HS-27A (cell line): Measurements from ENCODE around the gene ZSCAN5A.
"Not testable (repeated sequence)": the region's sequence is repeated elsewhere in the genome, so short reads cannot be mapped to it uniquely, and the experiment has no call there.

Experiments
- DNase-seq: peaks from one replicate; pipeline ENCODE4 v3.0.0-alpha.2; 2012; ENCODE audit warnings: low read depth, missing footprints

ZSCAN5A gene

GRCh38 chr19:56314018-56314380, 640 bp downstream of the ZSCAN5A start:
- DNase-seq, result no peak

GRCh38 chr19:56312787-56313657, 1.6 kb downstream of the ZSCAN5A start:
- DNase-seq, result no peak

GRCh38 chr19:56312342-56312741, 2.3 kb downstream of the ZSCAN5A start:
- DNase-seq, result no peak

DNA sequence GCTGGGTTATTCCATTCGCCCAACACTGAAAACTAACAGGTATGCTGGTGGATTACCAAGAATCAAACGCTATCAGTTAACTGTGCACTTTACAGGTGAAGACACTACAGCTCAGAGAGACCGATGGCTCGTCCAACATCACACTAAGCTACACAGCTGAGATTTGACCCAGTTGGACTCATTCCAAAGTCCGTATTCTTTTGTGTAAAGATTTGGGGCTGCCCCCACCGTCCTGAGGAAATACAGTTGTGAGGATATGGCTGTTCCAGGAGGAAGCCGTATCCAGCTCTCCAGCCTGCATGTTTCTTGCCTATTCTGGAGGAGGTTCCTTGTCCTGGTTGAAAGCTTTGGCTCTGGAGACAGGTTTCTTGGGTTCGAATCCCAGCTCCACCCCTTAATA, 4.2 kb downstream of the ZSCAN5A start:
- no peak for DNase-seq

- DNase-seq, result peak; percentile 17
Measured at GRCh38 chr19:56309511-56310185, 5.0 kb downstream of the ZSCAN5A start.

- DNase-seq, result no peak
Measured at GRCh38 chr19:56308792-56309191, 5.8 kb downstream of the ZSCAN5A start.

- not testable (repeated sequence) for DNase-seq
Measured at GRCh38 chr19:56307062-56307461, 7.6 kb downstream of the ZSCAN5A start.

DNA sequence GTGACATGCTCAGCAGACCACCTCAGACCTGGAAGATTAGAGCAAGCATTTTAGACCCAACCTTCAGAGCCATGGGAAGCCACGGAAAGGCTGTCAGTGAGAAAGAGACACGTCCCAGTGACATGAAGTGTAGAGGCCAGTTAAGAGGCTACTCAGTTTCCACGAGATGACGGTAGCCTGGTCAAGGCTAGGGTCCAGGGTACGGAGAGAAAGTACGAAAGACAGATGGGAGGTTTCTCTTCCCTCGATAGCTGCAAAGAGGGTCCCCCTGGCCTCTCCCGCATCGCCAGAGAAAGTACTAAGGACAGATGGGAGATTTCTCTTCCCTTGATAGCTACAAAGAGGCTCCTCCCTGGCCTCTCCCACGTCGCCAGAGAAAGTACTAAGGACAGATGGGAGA, 8.6 kb downstream of the ZSCAN5A start:
- no peak for DNase-seq

- DNase-seq, result no peak
Measured at GRCh38 chr19:56304243-56304642, 10.4 kb downstream of the ZSCAN5A start.

DNA sequence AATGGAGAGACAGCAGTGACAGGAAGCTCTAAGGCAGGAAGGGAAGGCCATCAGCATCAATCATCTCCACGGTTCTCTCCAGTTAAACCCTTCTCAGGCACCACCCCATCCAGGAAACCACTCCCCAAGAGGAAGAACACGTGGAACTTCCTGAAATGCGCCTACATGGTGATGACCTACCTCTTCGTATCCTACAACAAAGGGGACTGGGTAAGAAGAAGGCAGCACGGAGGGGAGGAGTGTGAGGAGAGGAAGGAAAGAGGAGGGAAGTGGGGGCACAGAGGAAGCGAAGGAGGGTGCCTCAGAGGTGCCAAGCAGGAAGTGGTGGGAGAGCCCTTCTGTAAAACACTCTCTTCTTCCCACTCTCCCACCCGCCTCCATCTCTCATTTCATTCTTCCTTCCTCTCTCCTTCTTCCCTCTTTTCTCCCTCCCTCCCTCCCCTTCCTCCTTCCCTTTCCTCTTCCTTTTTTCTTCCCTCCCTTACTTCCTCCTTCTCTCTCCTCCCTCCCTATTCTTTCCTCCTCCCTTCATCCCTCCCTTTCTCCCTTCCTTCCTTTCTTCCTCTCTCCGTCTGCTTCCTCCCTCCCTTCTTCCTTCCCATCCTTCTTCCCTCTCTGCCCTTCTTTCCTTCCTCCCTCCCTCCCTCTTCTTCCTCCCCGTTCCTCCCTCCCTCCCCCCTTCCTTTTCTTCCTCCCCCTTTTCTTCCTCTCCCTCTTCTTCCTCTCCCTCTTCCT, 12.6 kb downstream of the ZSCAN5A start:
- no peak for DNase-seq

GRCh38 chr19:56301155-56301554, 13.5 kb downstream of the ZSCAN5A start:
- DNase-seq, result no peak

GRCh38 chr19:56299688-56300087, 15.0 kb downstream of the ZSCAN5A start:
- DNase-seq, result no peak

DNA sequence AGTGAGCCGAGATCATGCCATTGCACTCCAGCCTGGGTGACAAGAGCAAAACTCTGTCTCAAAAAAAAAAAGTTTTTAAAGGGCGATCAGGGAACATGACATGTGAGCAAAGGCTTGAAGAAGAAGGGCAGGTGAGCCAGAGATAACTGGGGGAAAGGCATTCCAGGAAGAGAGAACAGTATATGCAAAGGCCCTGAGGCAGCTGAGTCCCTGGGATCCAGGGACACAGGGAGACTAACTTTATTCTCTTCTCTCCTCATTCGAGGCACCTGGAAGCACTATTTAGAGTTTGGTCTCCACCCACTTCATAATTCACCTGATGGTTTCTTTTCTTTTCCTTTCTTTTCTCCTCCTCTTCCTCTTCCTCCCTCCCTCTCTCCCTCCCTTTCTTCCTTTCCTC, 17.6 kb downstream of the ZSCAN5A start:
- no peak for DNase-seq

DNA sequence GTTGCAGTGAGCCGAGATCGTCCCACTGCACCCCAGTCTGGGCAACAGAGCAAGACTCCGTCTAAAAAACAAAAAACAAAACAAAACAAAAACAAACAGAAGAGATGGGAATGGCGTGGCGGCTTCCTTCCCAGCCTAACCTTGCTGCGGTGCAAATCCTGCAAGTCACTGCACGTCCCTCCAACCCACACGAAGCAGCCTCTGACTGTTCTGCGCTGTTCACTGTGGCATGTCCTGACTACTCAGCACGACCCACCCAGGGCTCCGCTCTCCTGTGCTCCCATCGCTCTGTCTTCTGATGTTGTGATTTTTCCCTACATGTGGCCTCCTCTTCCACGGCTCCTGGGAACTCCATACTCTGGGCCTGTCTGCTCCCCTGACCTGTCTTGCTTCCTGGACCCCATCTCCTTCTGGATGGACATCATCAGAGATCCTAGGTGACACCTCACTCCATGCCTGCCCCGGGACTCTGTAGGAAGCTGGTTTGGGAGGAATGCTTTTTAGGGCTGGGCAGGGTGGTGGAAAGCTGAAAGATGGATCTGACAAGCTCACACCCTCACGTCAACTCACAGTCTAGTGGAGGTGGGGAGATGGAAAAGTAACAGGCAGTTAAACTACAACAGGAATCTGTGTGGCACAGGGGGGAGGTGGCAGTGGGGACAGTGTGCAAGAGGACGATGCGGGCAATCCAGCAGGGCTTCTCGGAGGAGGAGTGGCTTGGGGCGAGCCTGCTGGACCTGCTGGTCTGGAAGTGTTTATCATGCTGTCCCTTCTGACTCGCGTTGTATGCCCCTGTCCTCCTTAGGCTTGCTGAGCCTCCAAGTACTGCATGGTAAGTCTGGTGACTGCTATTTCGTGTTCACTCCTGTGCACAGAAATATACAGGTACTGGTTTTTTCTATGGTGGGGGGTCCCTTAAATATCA, 18.8 kb downstream of the ZSCAN5A start:
- DNase-seq, result no peak

- no peak for DNase-seq
Measured at GRCh38 chr19:56294549-56294948, 20.1 kb downstream of the ZSCAN5A start.

GRCh38 chr19:56291867-56292266, 22.8 kb downstream of the ZSCAN5A start:
- no peak for DNase-seq

DNA sequence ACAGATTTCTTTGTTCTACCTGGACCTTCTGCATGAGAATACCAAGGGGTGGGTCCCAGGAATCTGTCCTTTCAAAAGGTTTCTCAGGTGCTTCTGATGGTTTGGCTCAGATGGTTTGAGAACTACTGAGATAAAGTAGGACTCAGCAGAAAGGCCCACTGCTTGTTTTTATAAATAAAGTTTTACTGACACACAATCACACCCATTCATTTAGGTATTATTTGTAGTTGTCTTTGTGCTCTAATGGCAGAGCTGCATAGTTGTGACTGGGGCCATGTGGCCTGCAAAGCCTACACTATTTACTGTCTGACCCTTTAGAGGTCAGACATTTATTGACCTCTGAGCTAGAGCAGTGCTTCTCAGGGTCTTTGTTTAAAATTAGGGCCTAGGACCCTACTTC, 24.5 kb downstream of the ZSCAN5A start:
- no peak for DNase-seq

- no peak for DNase-seq
Measured at GRCh38 chr19:56284746-56285145, 29.9 kb downstream of the ZSCAN5A start.

DNA sequence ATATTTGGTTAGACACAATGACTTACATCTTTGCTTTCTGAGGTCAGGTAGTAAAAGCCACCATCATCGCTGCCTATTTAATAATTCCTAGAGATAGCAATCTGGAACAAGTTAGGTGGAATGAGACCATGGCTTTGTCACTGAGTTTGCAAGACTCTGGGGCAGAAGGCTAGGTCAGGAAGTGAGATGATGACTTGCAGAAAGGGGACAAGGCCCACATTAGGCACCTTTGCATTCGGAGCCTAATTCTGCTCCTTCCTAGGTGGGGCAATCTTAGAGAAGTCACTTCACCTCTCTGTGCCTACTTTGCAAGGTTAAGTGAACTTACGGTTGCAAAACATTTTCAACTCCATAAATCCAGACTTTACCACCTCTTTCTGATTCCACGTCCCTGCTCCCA, 31.8 kb downstream of the ZSCAN5A start:
- DNase-seq, result no peak

DNA sequence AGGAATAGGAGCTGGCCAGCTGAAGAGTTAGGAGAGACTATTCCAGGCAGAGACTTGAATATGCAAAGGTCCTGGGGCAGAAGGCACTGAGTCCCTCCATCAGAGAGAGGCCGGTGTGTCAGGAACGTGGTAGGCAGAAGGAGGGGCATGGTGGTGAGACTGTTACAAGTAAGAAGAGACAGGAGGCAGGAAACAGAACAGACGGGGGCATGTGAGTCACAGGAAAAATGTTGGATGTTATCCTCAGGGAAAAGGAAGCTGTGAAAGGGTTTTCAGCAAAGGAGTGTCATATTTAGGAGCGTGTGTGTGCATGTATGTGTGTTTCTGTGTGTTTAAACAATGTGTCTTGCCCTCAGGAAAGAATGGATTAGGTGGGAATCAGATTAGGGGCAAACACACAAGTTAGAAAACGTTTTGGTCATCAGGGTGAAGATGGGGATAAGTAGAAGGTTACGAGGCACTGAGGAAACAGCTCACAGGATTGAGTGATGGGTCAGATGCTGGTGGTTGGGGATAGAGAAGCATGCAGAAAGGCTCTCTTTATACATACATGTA, 41.0 kb downstream of the ZSCAN5A start:
- DNase-seq, result no peak

GRCh38 chr19:56272161-56272798, 42.4 kb downstream of the ZSCAN5A start, which contains the start of gene EDDM13:
Gene EDDM13 (plus strand): TSS chr19:56272748. CDS start chr19:56272835, 87 bp downstream.
- no peak for DNase-seq
